ENCODE measurements around the gene NKX6-1.

NKX6-1 gene

DNA sequence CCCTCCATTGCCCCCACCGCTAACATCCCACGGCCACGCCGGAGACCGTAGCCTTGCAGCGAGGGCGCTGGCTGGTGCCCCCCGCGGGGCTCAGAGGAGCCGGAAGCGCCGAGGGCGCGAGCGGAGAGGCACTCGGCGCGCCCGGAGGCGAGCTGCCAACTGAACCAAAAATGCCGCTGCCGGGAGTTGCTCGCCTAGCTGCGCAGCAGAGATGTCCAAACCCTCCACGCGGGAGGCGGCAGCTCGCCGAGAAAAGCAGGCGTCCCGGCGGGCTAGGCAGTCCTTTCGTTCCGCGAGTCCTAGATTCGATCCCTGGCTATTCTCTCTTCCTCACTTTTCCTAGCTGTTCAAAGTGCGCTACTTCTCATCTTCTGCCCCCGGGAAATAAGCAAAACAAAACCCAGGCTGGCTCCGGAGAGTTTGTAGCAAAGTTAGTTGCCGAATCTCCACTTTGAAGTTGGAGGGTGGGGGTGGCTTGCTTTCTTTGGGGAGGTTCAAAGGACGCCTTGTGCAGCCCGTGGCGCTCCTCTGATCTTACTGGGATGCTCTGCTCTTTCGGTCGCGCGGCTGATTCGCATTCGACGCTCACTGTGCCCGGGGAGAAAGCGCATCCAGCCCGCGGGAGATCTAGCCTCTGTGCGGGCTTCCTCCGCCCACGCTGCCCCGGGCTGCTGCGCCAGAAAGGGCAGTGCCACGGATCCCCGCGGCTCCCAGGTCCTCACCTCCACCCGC, 723 bp downstream of the NKX6-1 start:
- DNase-seq (ENCODE audit: low spot score): peak; percentile 62

DNA sequence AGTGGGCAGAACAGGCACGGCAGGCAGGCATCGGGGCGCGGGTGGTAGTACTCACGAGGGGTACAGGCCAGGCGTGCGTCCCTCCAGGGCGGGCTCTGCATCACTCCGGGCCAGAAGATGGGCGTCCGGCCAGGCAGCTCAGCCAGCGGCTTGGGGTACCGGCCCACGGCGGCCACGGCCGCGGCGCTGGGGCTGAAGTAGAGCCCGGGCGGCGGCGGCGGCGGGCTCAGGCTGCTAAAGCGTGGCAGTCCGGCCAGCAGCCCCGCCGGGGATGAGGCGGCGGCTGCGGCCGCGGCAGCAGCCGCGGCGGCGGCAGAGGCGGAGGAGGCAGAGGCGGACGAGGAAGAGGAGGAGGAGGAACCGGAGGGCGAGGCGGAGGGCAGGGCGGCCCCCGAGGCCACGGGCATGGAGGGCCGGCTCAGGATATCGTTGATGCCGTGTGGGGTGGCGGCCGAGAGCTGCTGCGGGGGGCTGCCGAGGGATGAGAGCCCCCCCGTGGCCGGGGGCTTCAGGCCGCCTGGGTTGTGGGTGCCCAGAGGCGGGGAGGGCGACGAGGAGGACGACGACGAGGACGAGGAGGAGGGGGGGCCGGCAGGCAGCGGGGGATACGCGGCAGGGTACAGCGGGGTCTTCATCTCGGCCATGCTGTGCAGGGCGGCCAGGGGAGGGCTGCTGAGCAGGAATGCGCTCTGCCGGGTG, 1.4 kb downstream of the NKX6-1 start:
- no peak for DNase-seq (ENCODE audit: low spot score)

DNA sequence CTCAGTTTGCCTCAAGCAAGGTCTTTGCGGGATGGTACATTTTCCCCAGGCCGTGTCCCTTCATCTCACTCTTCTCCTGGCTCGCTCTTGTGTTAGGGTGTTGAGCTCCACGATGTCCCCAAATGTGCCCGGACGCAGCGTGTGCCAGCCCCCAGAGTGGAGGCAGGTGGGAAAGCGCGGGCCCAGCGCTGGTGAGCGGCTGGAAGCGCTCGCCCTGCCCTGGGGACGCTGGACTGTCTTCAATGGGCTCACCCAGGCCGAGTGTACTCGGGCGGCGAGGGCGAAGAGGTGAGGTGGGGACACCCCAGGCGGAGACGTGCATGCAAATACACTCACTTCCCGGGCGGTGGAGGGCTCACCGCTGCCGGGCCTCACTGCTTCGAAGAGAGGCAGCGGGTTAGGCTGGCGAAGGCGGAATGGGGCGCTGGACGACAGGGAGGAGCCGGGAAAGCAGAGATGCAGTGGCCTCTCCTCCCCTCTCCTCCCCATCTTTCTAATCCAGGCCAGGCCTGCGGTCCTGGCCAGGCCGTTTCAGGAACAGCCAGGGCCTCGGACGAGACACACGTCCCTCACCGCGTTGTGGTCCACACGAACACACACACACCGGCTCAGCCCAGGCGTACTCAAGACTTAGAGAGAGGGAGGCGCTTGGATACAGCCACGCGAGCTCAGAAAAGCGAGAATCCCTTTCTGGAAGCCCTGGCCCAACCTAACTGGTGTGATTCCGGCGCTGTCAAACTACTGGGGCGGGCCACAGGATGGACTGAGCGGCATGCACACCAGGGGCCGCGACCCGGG, 2.2 kb downstream of the NKX6-1 start:
- DNase-seq (ENCODE audit: low spot score): no peak

DNA sequence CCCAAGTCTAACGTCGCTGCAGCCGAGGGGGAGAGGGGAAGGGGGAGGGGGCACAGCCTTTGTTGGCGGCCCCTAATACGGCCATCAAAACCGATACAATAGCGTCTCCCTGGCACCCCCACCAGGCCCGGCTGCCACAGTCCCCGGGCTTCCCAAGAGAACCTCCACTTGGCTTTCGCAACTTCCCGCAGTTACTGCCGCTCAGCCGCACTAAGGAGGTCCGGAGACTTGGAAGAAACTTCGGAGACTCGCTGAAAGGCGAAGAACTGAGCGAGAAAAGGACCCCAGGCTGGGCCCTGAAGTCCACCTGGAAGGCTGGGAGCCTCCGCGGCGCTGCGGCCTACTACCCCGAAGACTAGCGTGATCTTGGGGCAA, 2.8 kb downstream of the NKX6-1 start:
- no peak for DNase-seq (ENCODE audit: low spot score)

DNA sequence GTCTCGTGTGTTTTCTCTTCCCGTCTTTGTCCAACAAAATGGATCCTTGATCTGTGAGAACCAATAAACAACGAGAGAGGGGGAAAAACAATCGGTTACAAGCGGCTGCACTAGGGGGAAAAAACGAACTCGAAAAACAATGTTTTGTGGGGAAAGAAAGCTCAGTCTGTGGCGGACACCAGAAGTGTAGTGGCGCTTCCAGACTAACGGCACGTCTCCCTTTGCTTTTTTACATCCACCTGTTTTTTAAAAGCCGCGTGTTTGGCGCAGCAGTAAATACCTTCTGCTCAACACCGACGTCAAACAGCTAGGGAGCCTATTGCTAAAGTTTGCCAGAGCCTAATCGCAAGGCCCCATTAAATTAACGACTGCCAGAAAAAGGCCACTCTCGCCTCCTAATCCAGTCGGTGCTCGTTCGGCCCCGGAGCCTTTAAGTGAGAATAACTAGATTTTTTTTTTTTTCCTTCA, 3.3 kb downstream of the NKX6-1 start:
- no peak for DNase-seq (ENCODE audit: low spot score)

DNA sequence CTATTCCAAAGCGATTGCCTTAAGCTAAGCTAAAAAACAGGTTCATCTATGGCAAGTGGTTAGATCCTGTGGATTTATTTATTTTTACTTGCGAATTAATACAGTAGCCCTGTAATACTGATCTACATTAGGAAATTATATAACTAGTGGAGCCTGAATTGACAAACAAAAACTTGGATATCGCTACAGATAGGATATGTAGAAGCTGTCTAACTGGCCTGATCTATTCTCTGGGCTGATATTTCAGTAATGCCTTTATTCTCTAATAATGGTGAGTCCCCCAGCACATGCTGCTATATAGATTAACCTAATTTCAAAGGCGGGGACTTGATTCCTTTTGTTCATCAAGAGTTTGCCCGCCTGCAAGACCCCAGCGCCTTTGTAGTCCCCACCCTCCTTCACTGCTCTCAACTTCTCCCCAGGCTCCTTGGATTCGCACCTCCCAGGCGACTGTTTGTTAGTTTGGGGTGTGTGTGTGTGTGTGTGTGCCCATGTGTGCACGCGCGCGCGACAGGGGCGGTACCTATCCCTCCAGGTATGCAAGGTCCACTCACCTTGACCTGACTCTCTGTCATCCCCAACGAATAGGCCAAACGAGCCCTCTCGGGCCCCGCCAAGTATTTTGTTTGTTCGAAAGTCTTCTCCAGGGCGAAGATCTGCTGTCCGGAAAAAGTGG, 3.8 kb downstream of the NKX6-1 start:
- DNase-seq (ENCODE audit: low spot score): no peak

DNA sequence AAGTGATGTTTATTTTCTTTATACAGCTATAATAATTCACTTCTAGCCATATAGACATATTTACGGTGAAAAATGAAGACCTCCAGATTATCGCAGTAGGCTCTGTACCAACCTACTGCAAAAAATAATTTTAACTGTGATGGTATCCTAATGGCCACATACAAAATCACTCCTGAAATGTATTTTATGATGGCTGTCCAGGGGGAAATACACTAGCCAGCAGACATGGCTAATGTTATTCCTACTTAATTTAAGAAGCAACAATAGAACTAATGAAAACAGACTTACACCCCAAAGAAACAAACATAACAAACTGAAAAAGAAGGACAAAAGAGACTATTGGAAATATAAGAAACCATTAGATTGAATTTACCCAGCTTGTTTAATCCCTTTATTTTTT, 4.6 kb downstream of the NKX6-1 start:
- no peak for DNase-seq (ENCODE audit: low spot score)

DNA sequence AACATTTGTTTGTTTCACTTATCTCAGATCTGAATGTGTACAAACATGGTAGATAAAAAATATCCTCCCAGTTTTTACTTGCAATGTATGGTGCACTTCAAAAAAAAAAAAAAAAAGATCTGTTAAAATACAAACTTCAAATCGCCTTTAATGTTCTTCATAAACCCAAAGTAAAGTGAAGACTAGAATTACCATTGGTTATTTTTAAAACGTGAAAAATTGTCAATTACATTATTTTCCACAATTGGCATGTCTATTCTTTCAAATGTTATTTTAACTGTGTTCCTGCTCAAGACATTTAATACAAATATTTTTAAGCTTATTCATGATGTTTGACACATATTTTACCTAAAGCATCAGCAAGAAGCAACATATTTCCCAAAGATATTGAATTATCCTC, 5.0 kb downstream of the NKX6-1 start:
- no peak for DNase-seq (ENCODE audit: low spot score)

DNA sequence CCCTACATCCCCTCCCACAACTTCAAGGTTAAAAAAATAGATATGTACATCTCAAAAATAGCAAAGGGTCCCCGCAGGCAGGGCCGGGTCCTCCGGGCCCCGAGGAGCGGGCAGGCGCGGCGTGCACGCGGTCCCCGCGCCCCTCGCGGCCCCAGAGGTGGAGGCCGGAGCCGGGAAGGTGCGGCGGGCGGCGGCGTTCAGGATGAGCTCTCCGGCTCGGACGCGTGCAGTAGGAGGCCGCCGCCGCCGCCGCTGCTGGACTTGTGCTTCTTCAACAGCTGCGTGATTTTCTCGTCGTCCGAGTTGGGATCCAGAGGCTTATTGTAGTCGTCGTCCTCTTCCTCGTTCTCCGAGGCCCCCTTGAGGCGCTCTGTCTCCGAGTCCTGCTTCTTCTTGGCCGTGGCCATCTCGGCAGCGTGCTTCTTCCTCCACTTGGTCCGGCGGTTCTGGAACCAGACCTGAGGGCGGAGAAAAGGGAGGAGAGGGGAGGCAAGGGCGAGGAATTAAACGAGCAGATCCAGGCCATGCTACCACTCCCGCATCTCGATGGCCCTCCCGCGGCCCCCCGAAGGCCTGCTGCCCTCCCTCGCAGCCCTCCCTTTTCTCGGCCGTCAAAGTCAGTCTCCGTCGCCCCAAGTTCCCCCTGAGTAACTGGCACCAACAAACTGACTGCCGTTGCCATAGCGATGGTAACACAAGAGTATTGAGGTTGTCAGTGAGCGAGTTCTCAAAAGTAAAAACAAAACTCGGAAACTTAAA, 5.8 kb downstream of the NKX6-1 start:
- peak; percentile 37 for DNase-seq (ENCODE audit: low spot score)

DNA sequence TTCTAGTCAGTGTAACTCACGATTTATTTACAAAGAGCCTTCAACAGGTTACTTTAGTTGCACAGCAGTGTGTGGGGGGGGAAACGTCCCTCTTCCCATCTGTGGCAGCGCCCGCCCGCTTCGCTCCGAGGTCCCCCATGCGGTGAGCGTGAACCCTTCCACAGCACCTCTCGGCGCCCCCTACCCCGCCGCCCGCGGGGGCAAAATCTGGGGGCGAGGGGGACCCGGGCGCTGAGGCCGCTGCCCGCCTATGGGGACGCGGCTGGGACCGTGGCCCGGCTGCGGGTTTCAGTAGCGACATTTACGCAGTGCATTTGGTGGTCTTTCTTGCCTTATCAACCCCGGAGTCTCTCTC, 6.4 kb downstream of the NKX6-1 start:
- DNase-seq (ENCODE audit: low spot score): no peak

DNA sequence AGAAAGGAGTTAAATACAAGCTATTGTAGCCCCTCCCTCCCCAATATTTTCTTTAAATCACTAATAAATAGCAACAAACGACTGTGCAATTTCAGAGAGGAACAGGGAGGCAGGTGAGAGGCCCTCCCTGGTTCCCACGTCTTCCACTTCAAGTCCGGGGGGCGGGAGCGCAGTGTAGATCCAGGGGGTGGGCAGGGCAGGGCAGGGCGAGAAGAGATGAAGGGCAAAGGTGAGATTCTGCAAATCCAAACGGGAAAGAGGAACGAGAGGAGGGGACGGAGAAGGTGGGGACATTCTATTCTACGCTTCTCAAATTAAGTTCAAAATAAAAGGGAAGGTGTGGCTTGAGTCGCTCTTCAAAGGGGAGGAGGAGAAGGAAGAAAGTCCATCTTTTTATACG, 6.8 kb downstream of the NKX6-1 start:
- no peak for DNase-seq (ENCODE audit: low spot score)

DNA sequence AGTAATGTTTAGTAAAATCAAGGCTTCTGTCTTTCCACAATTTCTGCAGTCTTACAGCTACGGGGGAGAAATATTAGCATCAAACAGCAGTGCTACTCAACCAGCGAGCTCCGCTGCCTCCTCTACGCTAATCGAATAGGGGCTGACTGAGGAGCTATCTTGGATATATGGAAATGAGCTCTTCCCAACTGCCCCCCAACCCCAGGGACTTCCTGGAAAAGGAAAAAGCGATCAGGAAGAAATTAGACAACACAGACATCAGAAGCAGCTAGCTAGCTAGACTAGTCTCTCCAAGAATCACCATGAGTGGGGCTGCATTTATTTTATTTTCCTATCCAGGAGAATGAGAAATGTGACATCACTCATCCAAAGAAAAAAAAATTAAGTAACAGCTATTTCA, 7.6 kb downstream of the NKX6-1 start:
- no peak for DNase-seq (ENCODE audit: low spot score)

DNA sequence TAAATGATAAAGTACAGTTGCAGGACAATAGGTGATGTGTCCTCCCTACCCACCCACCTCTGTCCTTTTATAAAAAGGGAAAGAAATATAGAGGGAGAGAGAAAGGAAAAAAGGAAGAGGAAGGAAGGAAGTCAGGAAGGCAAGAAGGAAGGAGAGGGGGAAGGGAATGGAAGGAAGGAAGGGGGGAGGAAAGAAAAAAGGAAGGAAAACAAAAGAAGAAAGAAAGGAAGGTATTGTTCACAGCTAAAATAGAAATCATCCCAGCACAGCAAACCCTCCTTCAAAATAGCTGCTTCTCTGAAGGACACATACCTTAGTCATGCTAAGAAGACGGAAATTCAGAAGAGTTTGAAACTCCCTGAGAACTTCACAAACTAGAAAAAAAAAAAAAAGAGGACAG, 8.4 kb downstream of the NKX6-1 start:
- DNase-seq (ENCODE audit: low spot score): no peak

DNA sequence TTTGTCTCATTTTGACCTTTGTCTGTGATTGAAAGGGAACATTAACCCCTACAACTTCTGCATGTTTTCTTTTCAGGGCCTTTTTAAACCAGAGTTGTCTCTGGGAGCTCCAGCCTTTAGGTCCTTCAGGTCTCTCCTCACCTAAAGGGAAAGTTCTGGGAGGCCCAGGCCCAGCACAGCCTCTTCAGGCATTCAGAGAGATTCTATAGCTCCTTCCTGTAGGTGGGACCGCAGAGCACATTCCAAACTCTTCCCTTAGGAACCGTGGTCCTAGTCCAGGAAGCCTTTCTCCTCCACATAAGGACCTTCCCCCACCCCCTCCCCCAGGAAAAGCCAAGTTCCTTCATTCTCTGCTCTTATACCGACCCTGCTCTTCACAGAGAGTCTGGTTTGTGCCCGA, 14.9 kb downstream of the NKX6-1 start:
- DNase-seq (ENCODE audit: low spot score): no peak

DNA sequence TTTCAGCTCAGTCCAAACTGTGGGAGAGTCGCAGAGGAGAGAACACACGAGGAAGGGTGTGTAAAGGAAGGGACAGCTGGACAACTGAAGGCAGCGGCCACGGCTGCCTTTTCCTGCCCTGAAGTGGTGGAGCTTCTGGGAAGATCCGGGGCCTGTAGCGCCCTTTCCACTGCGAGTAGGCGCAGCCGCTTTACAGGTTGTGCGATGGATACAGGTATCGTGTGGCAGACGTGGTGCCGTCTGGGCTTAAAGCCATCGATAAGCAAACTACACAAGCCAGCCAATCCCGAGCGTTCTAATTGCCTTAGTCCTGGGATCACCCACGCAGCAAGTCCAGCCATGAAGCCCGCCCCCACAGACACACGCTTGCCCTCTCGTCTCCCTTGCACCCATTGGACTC, 15.4 kb downstream of the NKX6-1 start:
- no peak for DNase-seq (ENCODE audit: low spot score)

DNA sequence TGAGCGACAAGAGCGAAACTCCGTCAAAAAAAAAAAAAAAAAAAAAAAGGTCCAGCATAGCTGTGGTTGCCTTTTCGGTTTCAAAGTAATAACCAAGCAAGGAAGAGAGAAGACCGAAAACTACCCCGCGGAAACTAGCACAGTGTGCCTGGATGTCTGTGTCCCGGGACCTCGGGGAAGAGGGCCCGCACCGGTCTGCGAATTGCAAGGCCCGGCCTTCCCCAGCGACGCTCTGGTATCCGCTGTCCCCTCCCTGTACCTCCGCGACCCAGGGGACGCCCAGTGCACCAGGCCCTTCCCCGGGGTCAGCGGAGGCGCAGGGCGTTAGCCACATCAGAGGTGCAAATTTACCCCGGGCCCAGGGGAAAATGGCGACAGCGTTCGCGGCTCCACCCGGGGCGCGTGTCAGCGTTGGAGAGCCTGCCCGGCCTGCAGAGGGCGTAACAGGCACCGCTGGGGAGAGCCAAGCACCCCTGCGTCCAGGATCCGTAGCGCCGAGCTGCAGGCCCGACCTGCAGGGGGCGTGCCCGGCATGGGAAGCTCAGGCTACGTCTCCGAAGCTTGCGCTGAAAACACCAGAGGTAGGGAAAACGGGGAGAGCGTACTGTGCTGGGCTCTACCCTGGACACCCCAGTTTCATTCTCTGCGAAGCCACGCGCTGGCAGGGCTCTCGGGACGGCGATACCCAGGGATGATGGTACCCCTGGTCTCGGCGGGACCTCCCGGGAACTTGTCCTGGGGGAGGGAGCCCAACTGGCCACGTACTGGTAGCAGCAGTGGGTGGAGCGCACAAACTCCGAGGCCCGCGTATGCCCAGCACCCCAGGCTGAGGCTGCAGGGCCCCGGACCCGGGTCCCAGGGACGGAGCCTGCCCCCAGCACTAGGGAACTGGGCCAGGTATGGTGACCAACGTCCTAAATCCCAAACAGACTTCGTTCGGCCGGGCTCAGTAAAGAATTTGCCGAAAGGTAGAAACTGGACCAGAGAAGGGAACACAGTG, 16.2 kb downstream of the NKX6-1 start:
- DNase-seq (ENCODE audit: low spot score): no peak

DNA sequence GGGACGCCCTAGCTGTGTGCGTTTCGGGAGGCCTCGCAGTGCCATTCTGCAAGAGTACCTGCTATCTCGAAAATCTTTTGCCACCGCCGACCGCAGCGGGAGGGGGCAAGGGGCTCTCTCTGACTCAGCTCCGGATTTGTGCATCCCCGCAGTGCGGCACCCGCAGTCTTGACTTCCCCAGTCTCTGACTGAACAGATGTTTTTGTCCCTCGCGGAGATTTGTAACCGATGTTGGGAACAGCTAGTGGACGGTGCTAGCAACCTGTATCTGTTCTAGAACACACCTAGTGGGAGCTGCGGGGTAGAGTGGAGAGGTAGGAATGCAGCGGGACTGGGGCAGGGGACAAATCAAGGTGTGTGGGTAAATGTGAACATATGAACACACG, 17.2 kb downstream of the NKX6-1 start:
- DNase-seq (ENCODE audit: low spot score): no peak

DNA sequence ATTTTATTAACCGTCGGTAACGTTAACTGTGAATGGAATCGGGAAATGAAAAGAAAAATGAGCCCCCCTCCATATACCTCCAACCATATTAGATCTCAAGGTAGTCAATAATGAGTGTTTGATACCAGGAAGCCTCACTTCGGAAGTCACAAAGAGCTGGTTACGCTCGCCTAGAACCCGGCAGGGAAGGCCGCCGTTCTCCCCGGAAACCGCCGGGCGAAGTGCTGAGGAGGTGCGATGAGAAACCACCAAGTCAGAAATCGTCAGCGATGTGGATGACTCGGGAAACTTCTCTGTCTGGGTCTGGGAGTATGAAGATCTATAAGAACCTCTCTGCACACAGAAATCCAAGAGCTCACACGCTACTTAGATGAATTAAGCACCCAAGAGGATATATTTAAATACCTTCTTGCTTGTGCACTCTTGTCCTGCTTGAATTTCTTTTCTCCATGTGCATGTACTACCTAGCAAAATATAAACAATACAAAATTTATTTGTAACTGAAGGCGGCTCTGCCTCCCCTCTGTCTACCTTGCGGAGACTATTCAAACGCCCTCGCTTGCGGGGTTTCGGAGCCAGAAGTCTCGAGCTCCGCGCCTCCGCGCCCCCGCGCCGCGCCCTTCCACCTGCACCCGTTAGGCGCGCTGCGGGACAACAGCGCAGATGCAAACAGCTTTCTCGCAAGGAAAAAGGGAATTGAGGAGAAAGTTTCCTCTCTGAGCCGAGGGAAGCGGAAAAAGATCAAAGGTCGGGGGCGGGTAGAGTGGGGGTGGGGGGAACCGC, 17.8 kb downstream of the NKX6-1 start:
- DNase-seq (ENCODE audit: low spot score): no peak

DNA sequence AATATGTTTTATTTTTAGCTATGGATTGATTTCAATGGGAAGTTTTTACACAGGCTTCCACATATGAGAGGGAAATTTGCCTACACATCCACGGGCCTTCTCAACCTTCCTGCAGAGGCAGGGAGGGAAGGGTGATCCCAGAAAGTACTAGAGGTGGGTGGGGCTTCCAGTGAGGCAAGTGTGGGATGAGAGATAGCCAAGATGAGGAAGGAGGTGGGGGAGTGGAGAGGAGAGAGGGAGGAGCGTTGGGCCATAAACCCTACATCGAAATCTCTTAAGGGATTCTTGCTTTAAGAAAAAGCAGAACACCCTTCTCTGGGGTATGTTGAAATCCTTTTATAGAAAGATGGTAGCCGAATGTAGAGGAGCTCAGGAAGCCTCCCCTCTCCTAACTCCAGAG, 19.0 kb downstream of the NKX6-1 start:
- no peak for DNase-seq (ENCODE audit: low spot score)

DNA sequence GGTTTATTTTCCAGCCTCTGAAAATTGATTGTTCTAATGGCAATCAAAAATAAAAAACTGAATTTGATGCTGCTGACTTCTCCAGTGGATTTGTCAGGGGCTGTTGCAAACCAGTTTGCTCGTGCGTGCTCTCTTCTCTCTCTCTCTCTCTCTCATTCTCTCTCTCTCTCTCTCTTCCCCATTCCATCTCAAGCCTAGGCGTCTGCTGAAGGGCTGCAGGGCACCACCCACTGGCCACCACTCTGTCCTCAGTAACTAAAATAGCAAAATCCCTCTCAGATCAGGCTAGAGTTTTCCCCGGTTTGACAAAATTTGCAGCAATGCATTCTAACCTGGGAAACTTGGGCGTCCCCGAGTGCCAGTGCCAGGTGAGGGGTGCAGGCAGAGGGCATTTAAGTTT, 19.4 kb downstream of the NKX6-1 start:
- DNase-seq (ENCODE audit: low spot score): no peak

Data from GM03348 (cell line).